SH-SY5Y (cell line): Measurements from ENCODE around the gene UBN2.

Experiments
- GATA2 ChIP-seq: IDR thresholded peaks from 2 replicates; pipeline ENCODE4 v1.6.1; 2011; ENCODE audit warnings: mild to moderate bottlenecking, low read depth, low read length
- GATA3 ChIP-seq: IDR thresholded peaks from 2 replicates; pipeline ENCODE4 v1.6.1; 2011; ENCODE audit warnings: low read depth, mild to moderate bottlenecking, low read length, moderate library complexity

UBN2 gene

GRCh38 chr7:139230774-139231512 lies at the start of gene UBN2:
TSS of gene UBN2 (plus strand) at chr7:139231237. CDS start at chr7:139231485, 248 bp downstream.
- TF ChIP-seq GATA3 = no peak
- no peak for TF ChIP-seq GATA2

- TF ChIP-seq GATA2 = no peak
- TF ChIP-seq GATA3 = no peak
Observed at GRCh38 chr7:139181404-139181803, 49.6 kb upstream of the UBN2 start.

- no peak for TF ChIP-seq GATA2
- no peak for TF ChIP-seq GATA3
Observed at GRCh38 chr7:139182363-139182762, 48.7 kb upstream of the UBN2 start.

GRCh38 chr7:139183251-139183650 lies 47.8 kb upstream of the UBN2 start:
- TF ChIP-seq GATA3 (no peak), GATA2 (no peak)

GRCh38 chr7:139183878-139184338 lies 47.1 kb upstream of the UBN2 start:
- TF ChIP-seq GATA3 (no peak), GATA2 (no peak)

GRCh38 chr7:139186146-139186545 lies 44.9 kb upstream of the UBN2 start:
- no peak for TF ChIP-seq GATA2
- no peak for TF ChIP-seq GATA3

- TF ChIP-seq GATA2 (no peak), GATA3 (no peak)
Observed at GRCh38 chr7:139189357-139189756, 41.7 kb upstream of the UBN2 start.

- TF ChIP-seq GATA2 (no peak), GATA3 (no peak)
Observed at GRCh38 chr7:139192014-139192706, 38.9 kb upstream of the UBN2 start.

GRCh38 chr7:139200382-139200781 lies 30.7 kb upstream of the UBN2 start:
- TF ChIP-seq GATA2 (no peak), GATA3 (no peak)

GRCh38 chr7:139203992-139204391 lies 27.0 kb upstream of the UBN2 start:
- TF ChIP-seq GATA3 = no peak
- no peak for TF ChIP-seq GATA2

- TF ChIP-seq GATA2 (no peak), GATA3 (no peak)
Observed at GRCh38 chr7:139205843-139206242, 25.2 kb upstream of the UBN2 start.

GRCh38 chr7:139212133-139212532 lies 18.9 kb upstream of the UBN2 start:
- no peak for TF ChIP-seq GATA2
- no peak for TF ChIP-seq GATA3

GRCh38 chr7:139218173-139218572 lies 12.9 kb upstream of the UBN2 start:
- no peak for TF ChIP-seq GATA3
- no peak for TF ChIP-seq GATA2

- no peak for TF ChIP-seq GATA2
- TF ChIP-seq GATA3 = no peak
Observed at GRCh38 chr7:139224219-139224618, 6.8 kb upstream of the UBN2 start.

- TF ChIP-seq GATA2 (no peak), GATA3 (no peak)
Observed at GRCh38 chr7:139230023-139230422, 1.0 kb upstream of the UBN2 start.
